T47D (cell line): ENCODE measurements around the gene RPRD1B.
A peak's percentile ranks its signal among the peaks of the same experiment; 100 is the strongest.
"Not testable (repeated sequence)": the region's sequence is repeated elsewhere in the genome, so short reads cannot be mapped to it uniquely, and the experiment has no call there.

Experiments used
- DNase-seq, 2 experiments: peaks; one replicate each; pipeline versions ENCODE4 v3.0.0 to v3.0.0-alpha.2; 2011 to 2012; ENCODE audit warnings: low read depth in 1 of 2, low spot score in 1 of 2
- JUND ChIP-seq: IDR thresholded peaks from 2 replicates; pipeline ENCODE4 v1.6.1; 2012; ENCODE audit warnings: low read depth
- in situ Hi-C: cut with HindIII; loops from 2 replicates; pipeline ENCODE4 v1.10.0; 2016; ENCODE audit warnings: low sequenced_read_pairs, low pct_unique_long_range_greater_than_20kb

Gene RPRD1B

GRCh38 chr20:38008233-38008944, 25.2 kb upstream of the RPRD1B start:
- TF ChIP-seq JUND = no peak
- in situ Hi-C loops = no loop called here
- DNase-seq = no peak

DNA sequence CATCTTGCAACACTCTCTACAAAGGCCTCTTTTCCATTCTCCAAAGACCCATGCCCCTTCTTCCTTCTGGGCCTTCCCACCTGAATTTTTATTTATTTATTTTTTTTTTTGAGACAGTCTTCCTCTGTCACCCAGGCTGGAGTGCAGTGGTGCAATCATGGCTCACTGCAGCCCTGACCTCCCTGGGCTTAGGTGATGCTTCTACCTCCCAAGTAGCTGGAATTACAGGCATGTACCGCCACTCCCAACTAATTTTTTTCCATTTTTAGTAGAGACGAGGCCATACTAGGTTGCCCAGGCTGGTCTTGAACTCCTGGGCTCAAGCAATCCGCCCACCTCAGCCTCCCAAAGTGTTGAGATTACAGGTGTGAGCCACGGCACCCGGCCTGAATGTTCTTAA, 24.1 kb upstream of the RPRD1B start:
- DNase-seq, in situ Hi-C loops: not testable (repeated sequence)

- no peak for TF ChIP-seq JUND
- in situ Hi-C loops = no loop called here
- DNase-seq = no peak
Measured at GRCh38 chr20:38011696-38012095, 21.9 kb upstream of the RPRD1B start.

GRCh38 chr20:38012332-38012731, 21.2 kb upstream of the RPRD1B start:
- in situ Hi-C loops = no loop called here
- TF ChIP-seq JUND = no peak
- DNase-seq = no peak

DNA sequence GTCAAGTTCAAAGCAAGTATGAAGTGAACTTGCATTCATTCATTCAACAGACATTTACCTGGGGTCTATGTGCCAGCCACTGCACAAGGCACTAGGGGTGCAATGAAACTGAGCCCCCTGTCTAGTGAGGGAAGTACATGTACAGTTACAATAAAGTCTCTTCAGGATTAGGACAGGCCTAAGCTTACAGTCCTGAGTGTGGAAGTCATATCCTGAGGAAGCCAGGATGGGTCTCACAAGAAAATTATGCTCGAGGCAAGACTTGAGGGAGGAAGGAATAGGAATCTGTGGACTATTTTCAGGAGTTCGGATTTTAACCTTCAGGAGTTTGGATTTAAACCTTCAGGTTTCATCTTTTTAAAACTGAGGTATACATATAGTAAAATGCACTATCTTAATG, 19.7 kb upstream of the RPRD1B start:
- TF ChIP-seq JUND = no peak
- no peak for DNase-seq
- in situ Hi-C loops = no loop called here

DNA sequence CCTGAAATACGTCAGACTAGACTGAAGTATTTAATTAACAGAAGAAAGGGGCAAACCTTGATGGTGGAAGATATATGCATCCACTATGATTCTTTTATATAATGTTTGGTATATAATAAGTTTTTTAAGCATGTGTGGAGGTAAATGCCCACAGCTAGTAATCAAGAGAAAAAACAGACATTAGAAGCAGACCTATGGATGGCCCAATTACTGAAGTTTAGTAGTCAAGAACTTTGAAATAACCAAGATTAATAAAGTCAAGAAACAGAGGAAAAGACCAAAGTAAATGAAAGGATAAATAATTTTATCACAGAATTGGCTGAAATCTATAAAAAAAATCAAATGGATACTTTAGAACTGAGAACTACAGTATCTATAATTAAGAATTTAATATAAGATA, 15.6 kb upstream of the RPRD1B start:
- in situ Hi-C loops = no loop called here
- no peak for TF ChIP-seq JUND
- no peak for DNase-seq

DNA sequence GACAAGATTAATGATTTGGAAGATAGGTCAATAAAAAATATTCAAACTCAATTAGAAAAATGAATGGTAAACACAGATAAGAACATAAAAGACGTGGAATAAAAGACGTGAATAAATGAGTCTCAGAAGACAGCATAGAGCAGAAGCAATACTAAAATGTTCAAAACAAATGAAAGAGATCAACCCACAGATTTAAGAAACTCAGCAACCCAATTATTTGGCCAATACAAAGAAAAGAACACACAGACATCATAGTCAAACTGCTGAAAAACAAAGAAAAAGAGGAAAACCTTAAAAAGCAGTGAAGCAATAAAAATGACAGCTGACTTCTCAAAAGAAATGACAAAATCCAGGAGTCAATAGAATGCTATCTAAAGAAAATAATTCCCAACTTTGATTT, 15.2 kb upstream of the RPRD1B start:
- in situ Hi-C loops = no loop called here
- no peak for DNase-seq
- no peak for TF ChIP-seq JUND

DNA sequence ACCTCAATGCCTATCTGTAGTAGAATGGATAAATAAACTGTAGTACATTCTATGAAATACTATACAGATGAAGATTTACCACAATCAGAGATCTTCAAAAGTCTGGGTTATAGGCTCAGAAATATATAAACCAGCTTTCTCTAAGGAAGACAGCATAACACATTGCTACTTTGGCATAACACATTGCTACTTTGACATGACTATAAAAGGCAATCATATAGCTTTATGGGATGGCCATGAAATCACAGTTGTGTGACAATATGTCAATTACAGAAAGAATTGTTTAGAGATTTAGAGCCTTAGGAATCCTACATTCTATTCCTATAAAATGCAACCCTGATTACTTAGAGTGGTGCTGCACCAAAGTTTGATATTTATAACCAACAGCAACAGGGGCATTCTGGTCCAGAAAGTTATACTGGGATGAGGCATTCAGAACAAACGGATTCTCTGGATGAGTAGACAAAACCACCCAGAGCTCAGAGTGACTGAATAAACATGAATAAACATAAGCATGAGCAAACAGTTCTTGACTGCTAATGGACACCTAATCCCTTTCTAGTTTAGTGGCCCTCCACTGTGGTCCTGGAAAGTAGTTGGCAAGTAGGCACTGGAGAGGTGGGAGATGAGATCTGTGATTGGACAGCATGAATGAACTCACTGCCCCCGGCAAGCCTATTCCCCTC, 12.3 kb upstream of the RPRD1B start:
- in situ Hi-C loops = no loop called here
- no peak for TF ChIP-seq JUND
- no peak for DNase-seq

DNA sequence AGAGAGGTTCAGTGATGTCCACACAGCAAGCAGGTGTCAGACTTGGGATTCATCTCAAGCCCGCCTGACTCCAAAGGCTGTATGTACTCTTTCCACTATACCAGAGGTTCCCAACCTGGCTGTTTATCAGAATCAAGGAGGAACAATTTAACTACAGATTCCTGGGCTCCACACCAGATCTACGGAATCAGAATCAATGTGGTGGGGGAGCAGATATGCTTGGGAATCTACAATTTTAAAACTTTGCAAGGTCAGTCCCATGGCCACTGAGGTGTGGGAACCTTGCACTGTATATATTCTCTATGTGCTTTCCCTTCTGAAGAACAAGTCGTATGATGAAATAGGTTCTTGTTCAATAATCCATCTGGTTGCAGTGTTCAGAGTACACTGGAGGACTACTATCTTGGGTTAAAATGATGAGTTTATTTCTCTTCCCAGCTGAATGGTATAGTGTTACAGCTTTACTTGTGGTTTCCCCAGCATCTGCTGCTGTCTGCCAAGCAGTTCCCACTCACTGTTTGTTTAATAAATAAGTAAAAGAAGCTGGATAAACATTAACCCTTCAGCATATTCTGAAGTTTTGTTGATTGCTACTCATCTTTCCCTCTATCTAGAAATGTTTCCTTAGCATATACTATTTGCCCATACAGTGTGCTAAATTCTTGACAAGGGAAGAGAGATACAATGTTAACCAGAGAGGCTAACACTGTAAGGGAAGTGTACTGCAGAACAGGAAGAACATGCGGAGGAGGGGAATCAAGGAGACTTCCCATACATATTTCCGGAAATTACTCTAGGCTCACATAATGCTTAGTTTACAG, 10.2 kb upstream of the RPRD1B start:
- in situ Hi-C loops = no loop called here
- no peak for TF ChIP-seq JUND
- DNase-seq = peak in 1 of 2 experiments; percentile 33

- in situ Hi-C loops = no loop called here
- no peak for DNase-seq
- TF ChIP-seq JUND = no peak
Measured at GRCh38 chr20:38024496-38024895, 9.1 kb upstream of the RPRD1B start.

- in situ Hi-C loops = no loop called here
- no peak for TF ChIP-seq JUND
- no peak for DNase-seq
Measured at GRCh38 chr20:38029453-38029852, 4.1 kb upstream of the RPRD1B start.

GRCh38 chr20:38031957-38032356, 1.6 kb upstream of the RPRD1B start:
- no peak for DNase-seq
- in situ Hi-C loops = no loop called here
- TF ChIP-seq JUND = no peak
